ENCODE results near the gene PPP2R2B. TPM values are rescaled to one million over a fixed set of nuclear protein-coding genes. Genes with fewer than 3 reads are reported as not detected.

Gene PPP2R2B
- total RNA-seq, 4 donors from 2014 or later, result 0.31 to 1.9 (median 0.96) TPM

GRCh38 chr5:146544232-146544631 is 334.3 kb downstream of the PPP2R2B start:
- no peak for TF ChIP-seq CTCF (IDR thresholded peaks at IDR 0.05)
- DNase-seq (ENCODE audit: low spot score) (no peak), ATAC-seq (ENCODE audit: low FRiP score) (no peak)

GRCh38 chr5:146541958-146542849 is 336.4 kb downstream of the PPP2R2B start:
- ATAC-seq (ENCODE audit: low FRiP score) (peak; percentile 83), DNase-seq (ENCODE audit: low spot score) (peak; percentile 38)
- TF ChIP-seq CTCF (IDR thresholded peaks at IDR 0.05), result peak in 1 of 3 donors; percentile 77

- no peak for TF ChIP-seq CTCF (IDR thresholded peaks at IDR 0.05)
- DNase-seq (ENCODE audit: low spot score), result no peak
- ATAC-seq (ENCODE audit: low FRiP score), result no peak
Measured at GRCh38 chr5:146540414-146540813, 338.1 kb downstream of the PPP2R2B start.

- DNase-seq (ENCODE audit: low spot score) (no peak), ATAC-seq (ENCODE audit: low FRiP score) (no peak)
- no peak for TF ChIP-seq CTCF (IDR thresholded peaks at IDR 0.05)
Measured at GRCh38 chr5:146539973-146540372, 338.6 kb downstream of the PPP2R2B start.

- TF ChIP-seq CTCF (IDR thresholded peaks at IDR 0.05), result no peak
- ATAC-seq (ENCODE audit: low FRiP score) (no peak), DNase-seq (ENCODE audit: low spot score) (no peak)
Measured at GRCh38 chr5:146538432-146538831, 340.1 kb downstream of the PPP2R2B start.

- DNase-seq (ENCODE audit: low spot score) (no peak), ATAC-seq (ENCODE audit: low FRiP score) (no peak)
- TF ChIP-seq CTCF (IDR thresholded peaks at IDR 0.05), result no peak
Measured at GRCh38 chr5:146533882-146534281, 344.7 kb downstream of the PPP2R2B start.
